HepG2 (cell line): Measurements from ENCODE around the gene ACP1. TPM values are rescaled to one million over a fixed set of nuclear protein-coding genes. Genes with fewer than 3 reads are reported as not detected.
A peak's percentile ranks its signal among the peaks of the same experiment; 100 is the strongest.

ENCODE experiments used
- CREB1 ChIP-seq, 2 experiments: fragments of 450-650 bp in 1 of 2; IDR thresholded peaks; 2 replicates each; pipeline ENCODE4 v1.6.1; 2016 to 2017; ENCODE audit warnings: control low read depth in 1 of 2, mild to moderate bottlenecking in 1 of 2, missing compliant biosample characterization in 1 of 2, missing genetic modification characterization in 1 of 2
- FOXA3 ChIP-seq: IDR thresholded peaks from 2 replicates; pipeline ENCODE4 v1.6.1; 2016; ENCODE audit warnings: missing genetic modification reagents, missing compliant biosample characterization
- KAT8 ChIP-seq: IDR thresholded peaks from 2 replicates; pipeline ENCODE4 v1.6.1; 2016; ENCODE audit warnings: missing genetic modification reagents, missing compliant biosample characterization
- KLF13 ChIP-seq: sonication (generic); formaldehyde crosslinking; IDR thresholded peaks from 2 replicates; pipeline ENCODE4 v1.4.0; 2020; ENCODE audit warnings: mild to moderate bottlenecking, missing genetic modification reagents
- MAFF ChIP-seq: IDR thresholded peaks from 2 replicates; pipeline ENCODE4 v1.6.1; 2011; ENCODE audit warnings: low read depth, low read length, improper control_type of control experiment
- MYPOP ChIP-seq: sonication (generic); formaldehyde crosslinking; IDR thresholded peaks from 2 replicates; pipeline ENCODE4 v1.8.1; 2023; ENCODE audit warnings: mild to moderate bottlenecking, moderate library complexity, missing genetic modification reagents
- NR0B2 ChIP-seq: sonication (generic); formaldehyde crosslinking; IDR thresholded peaks from 2 replicates; pipeline ENCODE4 v1.4.0; 2020; ENCODE audit warnings: mild to moderate bottlenecking, missing genetic modification reagents
- PITX1 ChIP-seq: sonication (generic); formaldehyde crosslinking; IDR thresholded peaks from 2 replicates; pipeline ENCODE4 v1.5.1; 2020; ENCODE audit warnings: mild to moderate bottlenecking, missing genetic modification reagents
- POLR2A ChIP-seq, 2 experiments: IDR thresholded peaks; 2 replicates each; pipeline ENCODE4 v1.6.1; 2011; ENCODE audit warnings: low read depth in 2 of 2, low read length in 2 of 2, mild to moderate bottlenecking in 1 of 2, moderate library complexity in 1 of 2; ENCODE audit not compliant: insufficient read depth in 1 of 2
- POLR2AphosphoS2 ChIP-seq: IDR thresholded peaks from 2 replicates; pipeline ENCODE4 v1.6.1; 2011; ENCODE audit warnings: low read depth, low read length, improper control_type of control experiment
- RCOR2 ChIP-seq: IDR thresholded peaks from 2 replicates; pipeline ENCODE4 v1.6.1; 2016; ENCODE audit warnings: missing biosample characterization, missing genetic modification reagents
- RELA ChIP-seq: sonication (generic); formaldehyde crosslinking; IDR thresholded peaks from 2 replicates; pipeline ENCODE4 v1.4.0; 2020; ENCODE audit warnings: missing genetic modification reagents
- SAFB2 ChIP-seq: sonication (generic); formaldehyde crosslinking; IDR thresholded peaks from 2 replicates; pipeline ENCODE4 v1.5.1; 2020; ENCODE audit warnings: missing genetic modification reagents, low read depth, mild to moderate bottlenecking, borderline replicate concordance
- SALL1 ChIP-seq: sonication (generic); formaldehyde crosslinking; IDR thresholded peaks from 2 replicates; pipeline ENCODE4 v1.8.0; 2022; ENCODE audit warnings: mild to moderate bottlenecking, missing genetic modification reagents
- THYN1 ChIP-seq: sonication (generic); formaldehyde crosslinking; IDR thresholded peaks from 2 replicates; pipeline ENCODE4 v1.8.1; 2023; ENCODE audit warnings: low read depth, mild to moderate bottlenecking, moderate library complexity, missing genetic modification reagents, borderline replicate concordance
- ZBTB7B ChIP-seq: sonication (generic); formaldehyde crosslinking; IDR thresholded peaks from 2 replicates; pipeline ENCODE4 v1.4.0; 2020; ENCODE audit warnings: missing genetic modification reagents
- ZC3H13 ChIP-seq: sonication (generic); formaldehyde crosslinking; IDR thresholded peaks from 2 replicates; pipeline ENCODE4 v1.8.1; 2023; ENCODE audit warnings: mild to moderate bottlenecking, missing genetic modification reagents, moderate library complexity
- ZNF33B ChIP-seq: sonication (generic); formaldehyde crosslinking; IDR thresholded peaks from 2 replicates; pipeline ENCODE4 v1.5.1; 2020; ENCODE audit warnings: mild to moderate bottlenecking, missing genetic modification reagents
- ZNF550 ChIP-seq: sonication (generic); formaldehyde crosslinking; IDR thresholded peaks from 2 replicates; pipeline ENCODE4 v1.4.0; 2020; ENCODE audit warnings: mild to moderate bottlenecking, missing genetic modification reagents, borderline replicate concordance
- ZNF576 ChIP-seq: sonication (generic); formaldehyde crosslinking; IDR thresholded peaks from 2 replicates; pipeline ENCODE4 v1.4.0; 2020; ENCODE audit warnings: mild to moderate bottlenecking, missing genetic modification reagents
- ZNF609 ChIP-seq: sonication (generic); formaldehyde crosslinking; IDR thresholded peaks from 2 replicates; pipeline ENCODE4 v1.4.0; 2020; ENCODE audit warnings: mild to moderate bottlenecking, missing genetic modification reagents, borderline replicate concordance
- ZNF780A ChIP-seq: sonication (generic); formaldehyde crosslinking; IDR thresholded peaks from 2 replicates; pipeline ENCODE4 v1.8.0; 2022; ENCODE audit warnings: mild to moderate bottlenecking, missing genetic modification reagents, moderate library complexity
- ZNF782 ChIP-seq: sonication (generic); formaldehyde crosslinking; IDR thresholded peaks from 2 replicates; pipeline ENCODE4 v1.4.0; 2020; ENCODE audit warnings: missing genetic modification reagents, mild to moderate bottlenecking, borderline replicate concordance
- ZNF83 ChIP-seq: sonication (generic); formaldehyde crosslinking; IDR thresholded peaks from 2 replicates; pipeline ENCODE4 v1.4.0; 2020; ENCODE audit warnings: missing genetic modification reagents, mild to moderate bottlenecking, borderline replicate concordance
- polyA plus RNA-seq, 8 experiments: library from polyadenylated mRNA; depleted of rRNA in 3 of 8; stranded (reverse) in 7 of 8; unstranded in 1 of 8; fragments of >200 nt; fragmentation: Illumina TruSeq in 4 of 8; extraction: Trizol in 4 of 8; gene quantifications; 2 replicates each; pipeline versions ENCODE4 v1.2.1 to v1.2.3, GENCODE V29; 2011 to 2016; ENCODE audit warnings: low read depth in 4 of 8, missing spikeins in 1 of 8, mixed read lengths in 1 of 8; ENCODE audit not compliant: insufficient read depth in 1 of 8
- total RNA-seq, 5 experiments: library from RNA; depleted of rRNA; stranded (reverse); fragments of >200 nt; fragmentation: Illumina TruSeq; extraction: Trizol; gene quantifications; 2 replicates each; pipeline ENCODE4 v1.2.3, GENCODE V29; 2016; ENCODE audit warnings: low read depth in 1 of 5

ACP1 gene
- total and polyA plus RNA-seq, 2 of the 13 experiments (the other 11 are each of a cell fraction or from before 2014, with no cell fraction given): 246 to 348 TPM

GRCh38 chr2:260507-261161 is 4.1 kb upstream of the ACP1 start (continued):
- TF ChIP-seq ZNF83 (CRISPR knock-in tag) (no peak; the same call in 1 of the 2 replicates), THYN1 (CRISPR knock-in tag) (no peak), ZNF576 (no peak), ZC3H13 (CRISPR knock-in tag) (peak; percentile 77; the same call in 1 of the 2 replicates), KAT8 (CRISPR knock-in tag) (peak; percentile 94), ZNF33B (no peak), ZNF550 (CRISPR knock-in tag) (no peak), SAFB2 (CRISPR knock-in tag) (no peak), ZNF609 (CRISPR knock-in tag) (peak; percentile 98), KLF13 (CRISPR knock-in tag) (no peak), RCOR2 (CRISPR knock-in tag) (peak; percentile 100), PITX1 (CRISPR knock-in tag) (peak; percentile 100), CREB1 (IDR thresholded peaks at IDR 0.05) (peak; percentile 81), CREB1 (CRISPR knock-in tag; IDR thresholded peaks at IDR 0.05) (peak; percentile 85), SALL1 (CRISPR knock-in tag) (peak; percentile 100), FOXA3 (CRISPR knock-in tag) (peak; percentile 100), RELA (CRISPR knock-in tag) (peak; percentile 95; the same call in 1 of the 2 replicates), MYPOP (CRISPR knock-in tag) (peak; percentile 82; the same call in 1 of the 2 replicates), ZNF782 (no peak), MAFF (peak; percentile 68), NR0B2 (CRISPR knock-in tag) (peak; percentile 36; the same call in 1 of the 2 replicates), POLR2AphosphoS2 (peak; percentile 70; the same call in 1 of the 2 replicates), ZBTB7B (peak; percentile 91), POLR2A (IDR thresholded peaks at IDR 0.05; ENCODE audit: insufficient read depth in 1 of 2, low read depth in 2 of 2, low read length in 2 of 2) (peak; percentile 68 to 70), ZNF780A (CRISPR knock-in tag) (peak; percentile 90)
